COR-L47 (cell line): ENCODE results near the gene UBA6.
"Not testable (repeated sequence)": the region's sequence is repeated elsewhere in the genome, so short reads cannot be mapped to it uniquely, and the experiment has no call there.

Source experiments
- DNase-seq: peaks from one replicate; lab custom pipeline; 2025; lab: John Stamatoyannopoulos, UW

UBA6 gene

DNA sequence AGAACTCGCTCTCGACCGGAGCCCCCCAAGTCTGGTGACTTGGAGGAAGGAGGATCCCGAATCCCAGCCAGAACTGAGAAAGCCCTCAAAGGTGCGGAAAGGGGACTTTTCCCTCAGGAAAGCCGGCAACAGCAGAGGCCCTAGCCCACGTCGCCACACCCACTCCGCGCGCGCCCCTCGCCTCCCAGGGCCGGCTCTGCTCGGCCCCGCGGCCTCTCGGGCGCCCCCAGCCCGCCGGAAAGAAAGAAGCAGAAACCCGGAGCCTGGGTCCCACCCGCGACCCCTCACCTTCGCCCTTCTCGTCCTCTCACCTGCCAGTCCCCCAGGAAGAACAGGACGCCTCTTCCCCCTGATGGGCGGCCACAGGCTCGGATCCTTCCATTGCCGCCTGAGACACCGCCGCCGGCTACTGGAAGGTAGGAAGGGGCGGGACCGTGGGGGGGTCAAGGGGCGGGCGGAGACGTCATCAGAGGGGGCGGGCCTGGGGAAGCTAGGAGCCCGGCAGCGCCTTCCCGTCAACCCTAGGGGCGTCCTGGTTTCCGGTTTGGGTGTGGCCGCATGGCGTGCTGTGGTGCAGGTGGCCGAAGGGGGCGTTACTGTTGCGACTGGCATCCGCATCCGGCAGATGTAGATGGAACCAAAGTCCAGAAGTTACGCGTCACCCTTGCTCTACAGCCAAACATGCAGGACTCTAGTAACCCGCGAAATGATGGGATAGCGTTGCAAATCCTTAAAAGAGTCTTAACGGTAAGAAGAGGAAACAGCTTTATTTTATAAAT, at the start of gene UBA6:
UBA6 (minus strand) TSS at position 418 of the 779 bp plus-strand sequence; CDS start at position 382, 36 bp downstream.
- peak; percentile 98 for DNase-seq

DNA sequence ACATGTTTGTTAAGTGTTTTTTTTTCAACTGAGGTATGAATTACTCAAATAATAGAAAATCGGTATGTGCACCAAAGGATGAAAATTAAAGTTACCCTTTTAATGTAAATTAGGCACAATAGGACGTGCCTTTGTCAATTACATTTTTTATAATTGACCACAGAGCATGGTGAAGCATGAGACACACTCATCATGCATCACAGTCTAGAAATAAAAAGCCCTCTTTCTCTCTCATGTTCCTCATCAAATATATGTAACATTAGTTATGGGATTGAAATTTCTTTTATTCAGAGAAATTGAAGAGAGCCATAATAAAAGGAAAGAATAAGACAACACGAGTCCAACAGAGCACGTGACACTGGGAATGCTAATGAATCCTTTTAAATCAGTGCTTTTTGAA, 49.7 kb upstream of the UBA6 start:
- DNase-seq, result no peak

DNA sequence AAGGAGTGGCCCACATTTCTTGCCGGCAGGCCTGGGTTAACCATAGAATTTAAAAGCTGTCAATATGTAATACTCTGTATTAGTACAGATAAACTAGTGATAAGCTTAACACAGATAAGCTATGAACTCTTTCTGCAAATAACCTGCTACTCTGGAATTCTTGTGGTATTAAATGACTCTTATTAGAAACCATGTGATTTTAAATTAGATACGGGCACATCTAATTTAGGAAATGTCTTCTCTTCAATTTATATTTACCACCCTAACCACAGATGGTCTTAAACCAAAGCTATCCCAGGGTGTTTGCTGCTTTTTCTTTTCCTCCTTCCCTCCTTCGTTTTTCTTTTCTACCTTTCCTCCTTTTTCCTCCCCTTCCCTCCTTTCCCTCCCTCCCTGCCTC, 48.3 kb upstream of the UBA6 start:
- DNase-seq, result no peak

DNA sequence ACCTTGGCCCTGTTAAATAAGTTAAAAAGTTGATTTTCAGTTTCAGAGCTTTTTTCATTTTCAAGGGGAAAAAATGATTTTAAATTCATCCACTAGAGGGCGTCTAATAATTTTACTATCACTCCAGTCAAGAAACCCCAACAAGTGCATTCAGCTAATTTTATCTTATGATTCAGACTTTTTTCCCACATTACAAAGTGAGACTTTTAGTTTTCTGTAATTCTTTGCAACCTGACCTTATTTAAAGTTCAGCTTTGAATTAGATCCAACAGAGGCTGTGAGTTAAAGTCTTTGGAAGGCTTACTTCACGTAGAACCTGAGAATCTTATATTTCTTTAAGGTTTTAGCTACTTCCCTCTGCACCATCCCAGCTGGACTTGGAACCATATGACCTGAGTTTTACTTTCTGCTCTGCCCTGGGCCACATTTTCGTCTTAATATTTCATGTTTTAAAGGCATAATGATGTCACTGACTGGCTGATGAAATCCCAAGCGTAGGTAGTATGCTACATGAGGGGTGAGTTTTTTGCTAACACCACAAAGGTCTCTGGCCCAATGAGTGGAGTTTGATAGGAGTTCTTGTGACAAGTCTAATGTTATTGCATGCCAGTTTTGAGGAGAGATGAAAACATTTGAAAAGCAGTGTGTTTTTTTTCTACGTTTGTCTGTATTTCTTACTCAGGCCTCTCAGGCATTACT, 46.0 kb upstream of the UBA6 start:
- DNase-seq, result peak; percentile 39

DNA sequence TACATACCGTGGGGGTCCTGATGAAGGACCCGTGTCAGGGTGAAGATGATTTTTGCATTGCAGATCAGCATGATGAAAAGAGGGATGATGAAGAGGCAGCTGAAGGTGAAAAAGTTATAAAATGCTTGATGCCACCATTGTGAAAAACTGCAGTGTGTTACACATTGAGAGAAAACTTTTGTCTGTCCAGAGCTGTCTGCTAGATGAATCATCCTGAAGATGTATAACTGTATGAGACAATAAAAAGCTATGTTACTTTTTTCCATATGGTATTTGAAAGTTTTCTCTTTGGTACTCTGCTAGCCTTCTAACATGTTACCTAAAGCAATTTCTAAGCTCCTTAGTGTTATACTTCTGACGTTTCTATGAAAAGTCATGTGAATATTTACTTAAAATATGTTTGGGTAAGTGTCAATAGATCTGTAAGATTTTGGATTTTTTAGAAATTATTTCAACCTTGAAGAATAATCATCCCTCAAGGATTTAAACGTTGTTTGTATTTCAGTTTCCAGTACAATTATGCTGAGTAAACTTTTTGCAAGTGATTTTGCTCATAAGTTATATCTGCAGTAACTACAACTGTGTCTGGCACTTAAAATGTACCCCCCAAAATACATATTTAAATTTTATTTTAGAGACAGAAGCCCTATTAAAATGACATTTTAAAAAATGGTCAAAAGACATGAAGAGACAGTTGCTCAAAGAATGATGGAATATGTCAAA, 43.8 kb upstream of the UBA6 start:
- no peak for DNase-seq

DNA sequence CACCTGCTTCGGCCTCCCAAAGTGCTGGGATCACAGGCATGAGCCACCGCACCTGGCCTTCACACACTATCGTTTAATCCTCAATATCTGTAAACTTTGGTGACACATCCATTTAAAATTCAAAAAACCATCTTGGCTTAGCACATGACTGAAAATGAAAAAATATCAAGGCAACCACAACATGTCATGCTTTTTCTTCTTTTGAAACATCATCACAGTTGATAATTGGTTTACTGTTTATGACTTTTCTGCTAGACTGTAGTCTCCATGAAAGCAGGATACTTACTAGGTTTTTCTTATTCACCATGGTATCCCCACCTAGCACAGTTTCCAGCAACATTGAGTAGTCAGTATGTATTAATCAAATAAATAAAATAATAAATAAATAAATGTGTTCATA, 42.2 kb upstream of the UBA6 start:
- no peak for DNase-seq

DNA sequence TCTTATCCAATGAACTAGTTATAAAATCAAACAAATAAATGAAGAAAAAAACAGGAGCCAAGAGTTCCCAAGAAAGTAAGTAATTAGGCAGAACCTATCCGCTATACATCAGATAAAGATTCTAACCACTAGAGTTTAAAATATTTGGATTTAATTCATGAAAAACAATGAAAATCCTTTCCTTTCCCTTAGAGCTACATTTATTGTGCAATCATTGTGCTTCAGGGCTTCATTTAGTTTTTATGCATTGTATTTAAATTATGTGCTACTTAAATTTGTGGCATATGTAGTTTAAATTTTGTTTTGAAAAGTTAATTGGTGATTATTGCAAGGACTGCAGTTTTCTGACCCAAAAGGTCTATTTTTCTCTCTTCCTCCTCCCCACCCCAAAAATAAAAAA, 35.3 kb upstream of the UBA6 start:
- DNase-seq, result no peak

DNA sequence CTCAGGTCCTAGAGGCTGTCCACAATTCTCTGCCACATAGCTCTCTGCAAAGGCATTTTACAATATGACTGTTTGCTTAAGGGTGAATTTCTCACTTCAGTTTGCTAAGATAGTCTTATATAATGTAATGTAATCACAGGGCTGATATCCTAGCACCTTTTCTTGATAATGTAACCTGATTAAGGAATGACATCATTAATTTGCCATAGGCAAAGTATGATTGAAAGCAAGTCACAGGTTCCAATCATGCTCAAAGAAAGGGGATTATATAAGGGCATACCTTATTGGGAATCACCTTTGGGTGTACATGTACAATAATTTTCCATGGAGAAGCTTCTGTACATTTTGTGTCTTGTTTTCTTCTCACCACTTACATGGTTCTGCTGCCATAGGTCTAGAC, 34.4 kb upstream of the UBA6 start:
- no peak for DNase-seq

DNA sequence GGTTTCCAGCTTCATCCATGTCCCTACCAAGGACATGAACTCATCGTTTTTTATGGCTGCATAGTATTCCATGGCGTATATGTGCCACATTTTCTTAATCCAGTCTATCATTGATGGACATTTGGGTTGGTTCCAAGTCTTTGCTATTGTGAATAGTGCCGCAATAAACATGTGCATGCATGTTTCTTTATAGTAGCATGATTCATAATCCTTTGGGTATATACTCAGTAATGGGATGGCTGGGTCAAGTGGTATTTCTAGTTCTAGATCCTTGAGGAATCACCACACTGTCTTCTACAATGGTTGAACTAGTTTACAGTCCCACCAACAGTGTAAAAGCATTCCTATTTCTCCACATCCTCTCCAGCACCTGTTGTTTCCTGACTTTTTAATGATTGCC, 29.6 kb upstream of the UBA6 start:
- not testable (repeated sequence) for DNase-seq

DNA sequence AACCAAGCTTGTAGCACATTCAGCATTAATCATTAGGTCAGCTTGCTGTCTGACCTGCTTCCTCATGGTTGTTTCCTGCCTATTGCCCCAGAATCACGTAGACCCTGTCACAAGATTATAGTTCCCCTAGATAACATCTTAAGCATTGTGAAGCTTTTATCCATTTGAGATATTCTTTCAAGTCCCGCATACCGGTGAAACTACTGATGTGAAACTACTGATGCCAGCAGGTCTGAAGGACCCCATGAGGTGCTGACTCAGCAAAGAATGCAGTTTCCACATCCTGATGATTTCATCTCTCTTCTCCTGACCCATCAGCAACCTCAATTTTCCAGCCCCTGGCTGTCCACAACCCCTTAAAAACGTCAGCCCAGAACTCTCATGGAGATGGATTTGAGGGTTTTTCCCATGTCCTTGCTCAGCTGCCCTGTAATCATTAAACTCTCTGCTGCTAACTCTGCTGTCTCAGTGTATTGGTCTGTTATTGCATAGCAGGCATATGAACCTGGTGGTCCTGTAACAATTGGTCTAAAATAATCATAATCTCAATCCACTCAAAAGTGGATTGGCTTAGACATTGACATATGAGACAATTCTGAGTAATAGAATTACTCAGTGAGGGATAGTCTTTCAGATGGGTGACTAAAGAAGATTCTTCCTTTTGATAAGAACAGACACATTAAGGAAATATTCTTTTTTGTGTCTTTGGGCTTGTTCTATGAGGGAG, 26.3 kb upstream of the UBA6 start:
- DNase-seq, result no peak

DNA sequence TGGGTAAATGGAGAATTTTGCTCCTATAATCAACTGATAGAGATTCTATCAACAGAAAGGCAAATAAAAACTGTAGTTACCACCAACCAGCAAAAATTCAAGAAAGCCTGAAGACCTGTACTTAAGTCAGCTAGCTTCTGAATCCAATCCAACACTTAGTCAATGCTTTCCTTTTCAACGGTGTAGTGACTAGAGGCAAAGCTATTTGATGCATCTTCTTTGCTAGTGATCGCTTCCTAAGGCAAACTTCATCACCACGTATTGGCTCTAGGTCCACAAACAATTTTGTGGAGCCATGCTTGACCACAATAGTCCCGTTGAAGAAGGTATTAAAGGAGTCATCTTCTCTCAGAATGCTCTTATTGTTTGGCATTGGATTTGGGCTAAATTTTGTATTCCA, 25.0 kb upstream of the UBA6 start:
- no peak for DNase-seq

DNA sequence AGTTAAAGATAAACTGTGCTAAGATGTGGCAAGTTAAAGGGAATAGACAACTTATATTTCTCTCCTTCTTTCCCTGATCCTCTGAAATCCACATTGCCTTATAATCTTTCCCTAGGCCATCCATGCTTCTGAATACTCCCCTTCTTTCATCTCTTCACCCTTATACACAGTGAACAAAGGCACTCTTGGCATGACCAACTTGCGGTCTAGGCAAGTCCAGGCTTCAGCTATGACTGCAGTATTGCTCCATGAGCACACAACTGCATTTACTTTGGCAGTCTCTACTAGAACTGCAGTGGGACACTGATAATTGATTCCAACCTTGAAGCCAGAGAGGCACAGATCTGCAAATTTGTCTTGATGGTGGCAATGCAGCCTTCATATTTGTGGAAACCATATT, 24.2 kb upstream of the UBA6 start:
- DNase-seq, result no peak

DNA sequence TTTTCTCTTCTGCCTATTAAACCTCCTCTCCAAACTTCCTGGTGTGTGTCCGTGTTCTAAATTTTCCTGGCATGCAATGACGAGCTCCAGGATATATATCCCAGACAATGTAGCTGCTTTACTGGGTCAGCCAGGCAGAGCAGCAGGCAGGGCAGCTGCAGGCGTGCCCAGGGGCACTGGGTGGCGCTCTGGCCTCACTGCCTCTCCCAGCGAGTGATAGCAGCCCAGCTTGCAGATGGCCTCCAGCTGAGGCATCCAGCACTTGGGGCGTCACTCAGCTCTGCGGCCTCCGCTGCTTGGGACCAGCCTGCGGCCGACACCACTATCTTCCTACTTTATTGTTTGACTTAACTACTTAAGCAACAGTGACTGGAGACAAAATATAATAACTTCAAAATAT, 23.0 kb upstream of the UBA6 start:
- no peak for DNase-seq

DNA sequence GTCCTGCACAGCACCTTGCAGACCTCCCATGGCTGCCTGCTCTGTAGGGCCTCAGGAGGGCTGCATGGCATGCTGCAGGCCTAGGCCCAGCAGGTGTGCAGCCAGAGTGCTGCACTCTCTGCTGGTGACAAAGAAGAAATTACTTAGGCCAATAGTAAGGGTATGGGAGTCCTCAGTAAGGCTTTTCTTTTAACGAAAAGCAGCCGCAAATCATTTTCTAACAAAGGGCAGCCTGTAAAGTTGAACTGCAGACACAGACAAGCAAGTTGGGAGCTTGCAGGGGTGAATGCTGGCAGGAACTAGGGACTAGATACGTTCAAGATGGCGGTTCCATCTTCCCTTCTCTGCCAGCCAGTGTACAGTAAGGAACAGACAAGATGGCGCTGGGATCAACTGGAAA, 22.4 kb upstream of the UBA6 start:
- no peak for DNase-seq

DNA sequence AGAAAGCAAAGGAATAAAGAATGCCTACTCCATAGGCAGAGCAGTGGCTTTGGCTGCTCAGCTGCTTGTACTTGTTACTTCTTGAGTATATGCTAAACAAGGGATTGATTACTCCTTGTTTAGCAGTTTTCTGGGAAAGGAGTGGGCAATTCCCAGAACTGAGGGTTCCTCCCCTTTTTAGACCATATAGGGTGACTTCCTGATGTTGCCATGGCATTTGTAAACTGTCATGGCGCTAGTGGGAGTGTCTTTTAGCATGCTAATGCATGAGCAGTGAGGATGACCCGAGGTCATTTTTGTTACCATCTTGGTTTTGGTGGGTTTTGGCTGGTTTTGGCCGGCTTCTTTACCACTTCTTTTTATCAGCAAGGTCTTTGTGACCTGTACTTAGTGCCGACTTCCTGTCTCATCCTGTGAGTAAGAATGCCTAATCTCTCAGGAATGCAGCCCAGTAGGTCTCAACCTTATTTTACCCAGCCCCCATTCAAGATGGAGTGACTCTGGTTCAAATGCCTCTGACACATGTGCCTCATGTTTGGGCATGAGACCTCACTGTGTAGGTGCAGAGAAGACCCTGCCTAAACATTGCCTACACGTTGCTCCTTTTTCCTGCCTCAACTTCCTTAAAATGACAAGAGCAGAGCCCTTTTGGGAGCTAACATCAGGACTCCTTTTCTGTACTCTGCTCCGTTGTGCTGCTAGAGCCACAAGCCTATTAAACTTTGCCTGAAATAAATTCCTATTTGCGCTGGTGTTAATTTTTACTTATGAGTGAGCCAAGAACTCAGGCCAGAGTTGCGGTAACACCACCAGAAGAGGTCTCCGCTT, 21.0 kb upstream of the UBA6 start:
- no peak for DNase-seq

DNA sequence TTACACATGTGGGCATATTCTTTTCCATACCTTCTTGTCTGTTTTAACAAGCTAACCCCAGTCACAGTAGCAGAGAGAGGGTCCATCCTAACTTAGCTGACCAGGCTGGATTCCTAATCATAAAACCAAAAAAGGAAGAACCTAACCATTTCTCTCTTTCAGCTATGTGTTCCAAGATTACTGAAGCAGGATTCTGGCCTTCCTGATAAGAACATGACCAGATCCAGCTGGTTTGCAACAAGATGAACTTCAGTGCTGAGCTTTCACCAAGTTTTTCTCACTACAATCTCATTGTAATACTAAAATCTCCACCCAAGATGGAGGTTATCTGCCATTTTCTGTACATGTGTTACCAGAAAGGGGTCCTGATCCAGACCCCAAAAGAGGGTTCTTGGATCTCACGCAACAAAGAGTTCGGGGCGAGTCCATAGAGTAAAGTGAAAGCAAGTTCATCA, 20.4 kb upstream of the UBA6 start:
- no peak for DNase-seq

DNA sequence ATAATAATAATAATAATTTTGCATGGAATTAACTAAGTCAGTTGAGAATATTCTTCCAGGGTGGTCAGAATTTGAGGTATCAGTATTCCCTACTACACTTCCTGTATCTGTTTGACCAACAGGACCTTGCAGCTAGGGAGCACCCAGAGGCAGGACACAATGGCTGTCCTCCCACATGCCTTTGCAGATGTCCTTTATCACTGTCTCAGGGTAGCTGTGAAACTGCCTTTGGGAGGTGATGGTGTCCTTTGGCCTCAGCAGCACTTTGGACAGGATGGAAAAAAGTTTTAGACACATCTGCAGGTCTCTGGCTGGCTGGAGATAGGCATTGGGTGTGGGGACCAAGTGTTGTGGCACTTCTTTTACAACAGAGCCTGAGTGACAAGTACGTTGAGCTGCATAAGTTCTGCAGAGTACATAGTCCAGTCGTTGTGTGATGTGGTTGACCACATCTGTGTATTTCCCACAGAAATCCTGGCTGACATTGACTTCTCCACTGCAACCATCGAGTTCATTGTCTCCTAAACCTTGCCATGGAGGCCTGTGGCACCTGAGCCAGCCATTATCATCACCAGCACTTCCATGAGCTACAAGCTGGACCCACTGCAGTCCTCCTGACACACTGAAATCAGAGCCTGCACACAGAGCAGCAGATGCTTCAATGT, 19.1 kb upstream of the UBA6 start:
- DNase-seq, result no peak

DNA sequence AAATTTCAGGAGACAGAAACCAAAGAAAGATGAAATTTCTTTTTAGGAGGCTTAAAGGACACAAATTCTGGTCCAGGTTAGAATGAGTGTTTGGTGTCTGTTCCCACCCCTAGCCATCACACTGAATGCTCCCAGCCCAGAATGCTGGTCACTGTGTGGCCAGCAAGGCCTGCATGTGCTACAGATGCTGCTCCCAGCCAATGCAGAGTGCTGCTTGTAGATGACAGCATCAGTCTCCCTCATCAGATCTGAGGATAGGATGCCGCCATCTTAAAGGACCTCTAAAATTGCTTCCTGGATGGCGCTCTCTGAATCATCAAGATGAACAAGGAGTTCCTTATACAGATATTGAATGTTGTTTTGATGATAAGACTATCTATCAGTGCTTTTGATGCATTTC, 17.9 kb upstream of the UBA6 start:
- no peak for DNase-seq

DNA sequence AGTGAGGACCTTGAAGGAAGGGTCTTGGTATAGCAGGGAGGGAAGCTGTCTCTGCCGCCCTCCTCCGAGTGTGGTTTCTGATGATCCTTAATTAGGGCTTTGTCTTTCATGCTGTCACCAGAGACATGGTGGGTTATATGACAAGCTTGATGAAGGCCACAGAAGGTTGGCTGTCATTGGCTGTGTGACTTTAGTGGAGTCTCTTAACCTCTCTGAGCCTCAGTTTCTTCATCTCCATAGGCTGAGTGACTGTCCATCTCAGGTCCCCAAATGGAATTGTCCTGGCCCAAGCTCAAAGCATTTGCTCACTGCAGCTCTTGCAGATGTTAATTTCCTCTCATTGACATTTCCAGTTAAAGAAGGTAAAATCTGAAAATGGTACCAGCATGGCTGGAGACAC, 16.6 kb upstream of the UBA6 start:
- no peak for DNase-seq

DNA sequence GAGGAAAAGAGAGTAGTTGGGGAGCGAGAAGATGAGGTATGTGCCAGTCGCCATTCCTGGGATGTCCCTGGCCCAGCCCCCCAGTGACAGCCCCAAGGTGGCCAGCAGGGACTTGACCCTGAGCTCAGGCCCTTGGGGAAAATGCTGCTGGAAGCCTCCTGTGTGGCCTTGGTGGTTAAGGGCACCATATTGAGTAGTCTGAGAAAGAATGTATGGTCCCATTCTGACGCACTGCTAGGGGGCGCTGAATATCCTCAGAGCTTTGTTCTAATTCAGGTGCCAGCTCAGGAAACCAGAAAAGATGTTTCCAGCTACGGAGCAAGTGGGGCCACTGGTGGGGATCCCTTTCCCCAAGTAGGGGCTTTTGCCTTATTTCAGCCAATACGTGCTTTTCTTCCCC, 14.0 kb upstream of the UBA6 start:
- DNase-seq, result no peak

DNA sequence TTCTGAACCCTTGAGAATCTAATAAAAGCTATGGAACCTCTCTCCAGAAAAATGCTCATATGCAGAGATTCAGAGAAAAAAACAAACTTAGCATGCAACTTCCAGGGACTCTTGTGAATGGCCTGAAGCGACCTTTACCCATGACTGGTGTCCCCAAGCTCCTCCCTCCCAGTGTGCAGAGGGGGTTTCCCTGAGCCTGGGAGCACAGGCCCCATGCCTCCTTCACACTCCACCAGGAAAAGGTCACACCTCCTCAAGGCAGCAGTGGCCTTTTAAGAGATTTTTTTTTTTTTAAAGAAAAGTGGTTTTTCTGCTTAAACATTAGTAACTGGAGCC, 13.3 kb upstream of the UBA6 start:
- no peak for DNase-seq
